VCaP (cell line): ENCODE data around the gene MLH1.

Experiments
- H3K27ac ChIP-seq: fragments of 450-650 bp; 2 replicates; pipeline ENCODE4 v1.5.1; 2017
- TF ChIP-seq, protein P1 (sequence below): fragments of 450-650 bp; conservative IDR thresholded peaks from 2 replicates; pipeline ENCODE4 v1.5.1; 2017; ENCODE audit warnings: mild to moderate bottlenecking, moderate library complexity

The MLH1 gene

DNA sequence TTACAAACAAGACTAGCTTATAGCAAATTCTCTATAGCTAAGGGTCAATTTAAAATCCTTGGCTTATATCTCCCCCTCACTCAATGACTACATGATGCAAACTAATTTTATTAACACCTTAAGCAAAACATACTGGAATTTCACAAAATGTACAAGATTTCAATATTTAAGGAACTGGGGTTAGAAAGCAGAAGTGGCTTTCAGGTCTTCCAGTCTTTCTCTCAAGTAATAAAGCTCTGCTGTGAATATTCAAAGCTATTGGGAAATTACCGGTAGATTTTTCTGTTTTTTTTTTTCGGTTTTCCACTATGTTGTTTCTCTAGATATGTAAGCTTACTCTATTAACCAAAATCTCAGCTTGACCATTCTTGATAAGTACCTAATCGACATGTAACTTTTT, 4.3 kb upstream of the MLH1 start:
- no peak overlapping the region for H3K27ac ChIP-seq

DNA sequence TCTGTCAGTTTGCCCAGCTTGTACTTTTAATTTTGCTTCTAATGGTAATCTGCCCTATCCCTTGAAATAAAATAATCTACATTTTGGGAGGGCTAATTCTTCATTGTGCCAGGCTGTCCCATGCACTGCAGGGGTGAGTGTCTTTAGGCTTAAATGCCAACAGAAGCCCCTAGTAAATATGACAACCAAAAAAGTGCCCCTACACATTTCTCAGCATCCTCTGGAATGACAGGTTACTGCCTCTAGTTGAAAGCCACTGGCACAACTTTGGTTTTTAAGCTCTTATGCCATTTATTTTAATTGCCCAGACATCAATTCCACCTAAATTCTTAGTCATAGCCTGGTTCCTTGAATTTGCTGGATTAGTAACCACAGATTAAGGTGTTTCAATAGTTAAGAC, 3.8 kb upstream of the MLH1 start:
- no peak overlapping the region for H3K27ac ChIP-seq
- TF ChIP-seq, protein P1, sequence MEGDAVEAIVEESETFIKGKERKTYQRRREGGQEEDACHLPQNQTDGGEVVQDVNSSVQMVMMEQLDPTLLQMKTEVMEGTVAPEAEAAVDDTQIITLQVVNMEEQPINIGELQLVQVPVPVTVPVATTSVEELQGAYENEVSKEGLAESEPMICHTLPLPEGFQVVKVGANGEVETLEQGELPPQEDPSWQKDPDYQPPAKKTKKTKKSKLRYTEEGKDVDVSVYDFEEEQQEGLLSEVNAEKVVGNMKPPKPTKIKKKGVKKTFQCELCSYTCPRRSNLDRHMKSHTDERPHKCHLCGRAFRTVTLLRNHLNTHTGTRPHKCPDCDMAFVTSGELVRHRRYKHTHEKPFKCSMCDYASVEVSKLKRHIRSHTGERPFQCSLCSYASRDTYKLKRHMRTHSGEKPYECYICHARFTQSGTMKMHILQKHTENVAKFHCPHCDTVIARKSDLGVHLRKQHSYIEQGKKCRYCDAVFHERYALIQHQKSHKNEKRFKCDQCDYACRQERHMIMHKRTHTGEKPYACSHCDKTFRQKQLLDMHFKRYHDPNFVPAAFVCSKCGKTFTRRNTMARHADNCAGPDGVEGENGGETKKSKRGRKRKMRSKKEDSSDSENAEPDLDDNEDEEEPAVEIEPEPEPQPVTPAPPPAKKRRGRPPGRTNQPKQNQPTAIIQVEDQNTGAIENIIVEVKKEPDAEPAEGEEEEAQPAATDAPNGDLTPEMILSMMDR: no peak

More for the DNA sequence above, 4.3 kb upstream of the MLH1 start:
- TF ChIP-seq, protein P1: no peak

DNA sequence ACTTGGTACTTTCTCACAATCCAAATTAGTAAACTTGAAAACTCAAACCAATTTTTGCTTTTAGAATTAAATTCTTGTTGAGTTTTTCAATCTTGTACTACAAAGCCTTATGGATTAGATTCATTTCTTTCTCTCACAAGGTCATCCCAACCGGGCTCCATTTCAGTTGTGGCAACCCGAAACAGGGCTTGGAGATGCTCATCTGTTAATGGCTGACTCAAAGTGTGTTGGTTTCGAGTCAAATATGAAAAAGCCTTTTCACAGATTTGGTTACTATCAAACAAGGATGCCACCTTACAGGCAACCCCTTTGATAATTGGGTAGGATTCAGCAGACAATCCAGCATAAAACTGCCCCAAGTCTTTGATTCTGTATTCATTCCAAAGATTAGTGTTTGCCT, 2.2 kb upstream of the MLH1 start:
- TF ChIP-seq, protein P1: no peak
- H3K27ac ChIP-seq: no peak overlapping the region

DNA sequence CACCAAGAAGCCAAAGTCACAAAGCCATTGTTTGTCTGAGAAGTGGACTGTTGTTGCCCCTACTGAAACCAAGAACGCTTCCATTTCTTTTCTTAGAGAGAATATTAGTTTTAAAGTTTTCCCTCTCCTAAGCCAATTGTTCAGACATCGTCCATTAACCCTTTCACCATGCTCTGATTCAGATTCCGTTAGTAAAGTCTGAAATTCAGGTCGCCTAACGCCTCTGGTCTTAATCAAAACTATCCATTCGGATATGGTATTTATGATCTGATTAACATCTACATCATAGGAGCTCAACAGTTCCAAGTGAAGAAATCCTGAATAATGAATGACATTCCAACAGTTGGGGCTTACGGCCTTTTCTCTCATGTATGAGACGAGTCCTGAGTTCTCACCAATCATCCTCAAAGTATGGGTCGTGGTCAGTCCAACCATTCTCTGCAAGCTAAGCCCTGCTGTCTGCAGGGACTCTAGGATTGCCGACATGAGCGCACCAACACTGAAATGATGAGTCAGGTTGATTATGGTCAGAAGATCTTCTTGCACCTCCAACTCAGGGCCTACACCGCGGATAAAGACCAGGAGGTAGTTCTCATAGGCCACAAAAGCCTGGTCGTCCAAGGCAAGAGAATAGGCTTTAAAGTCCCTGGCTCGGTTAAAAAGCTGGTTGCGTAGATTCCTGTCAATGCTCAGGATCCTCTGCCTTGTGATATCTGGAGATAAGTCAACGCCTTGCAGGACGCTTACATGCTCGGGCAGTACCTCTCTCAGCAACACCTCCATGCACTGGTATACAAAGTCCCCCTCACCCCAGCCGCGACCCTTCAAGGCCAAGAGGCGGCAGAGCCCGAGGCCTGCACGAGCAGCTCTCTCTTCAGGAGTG, 1.2 kb upstream of the MLH1 start:
- H3K27ac ChIP-seq: peak overlapping the region; percentile 92
- TF ChIP-seq, protein P1: no peak

DNA sequence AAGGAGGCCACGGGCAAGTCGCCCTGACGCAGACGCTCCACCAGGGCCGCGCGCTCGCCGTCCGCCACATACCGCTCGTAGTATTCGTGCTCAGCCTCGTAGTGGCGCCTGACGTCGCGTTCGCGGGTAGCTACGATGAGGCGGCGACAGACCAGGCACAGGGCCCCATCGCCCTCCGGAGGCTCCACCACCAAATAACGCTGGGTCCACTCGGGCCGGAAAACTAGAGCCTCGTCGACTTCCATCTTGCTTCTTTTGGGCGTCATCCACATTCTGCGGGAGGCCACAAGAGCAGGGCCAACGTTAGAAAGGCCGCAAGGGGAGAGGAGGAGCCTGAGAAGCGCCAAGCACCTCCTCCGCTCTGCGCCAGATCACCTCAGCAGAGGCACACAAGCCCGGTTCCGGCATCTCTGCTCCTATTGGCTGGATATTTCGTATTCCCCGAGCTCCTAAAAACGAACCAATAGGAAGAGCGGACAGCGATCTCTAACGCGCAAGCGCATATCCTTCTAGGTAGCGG, 452 bp upstream of the MLH1 start, which contains the start of gene EPM2AIP1:
TSS of gene EPM2AIP1 (minus strand) at position 326 of the 520 bp plus-strand sequence. CDS start at position 272, 54 bp downstream.
- peak within 1 kb of the TSS; percentile 92 for H3K27ac ChIP-seq
- TF ChIP-seq, protein P1: peak; percentile 38

DNA sequence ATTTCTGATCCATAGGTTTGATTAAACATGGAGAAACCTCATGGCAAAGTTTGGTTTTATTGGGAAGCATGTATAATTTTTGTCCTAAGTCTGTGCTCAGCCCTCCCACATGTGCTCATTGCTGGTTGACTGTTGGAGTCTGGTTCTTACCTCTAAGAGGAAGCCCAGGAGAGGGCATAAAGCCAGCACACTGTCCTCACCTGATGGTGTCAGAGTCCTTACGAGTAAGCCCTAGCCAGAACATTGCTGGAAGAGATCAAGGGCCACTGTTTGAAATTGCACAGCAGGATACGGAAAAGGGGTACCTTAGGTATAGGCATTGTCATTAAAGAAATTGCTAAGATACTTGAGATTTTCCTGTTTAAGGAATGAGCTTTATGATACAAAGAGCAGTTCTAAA, 21.3 kb downstream of the MLH1 start:
- TF ChIP-seq, protein P1: no peak
- no peak overlapping the region for H3K27ac ChIP-seq

DNA sequence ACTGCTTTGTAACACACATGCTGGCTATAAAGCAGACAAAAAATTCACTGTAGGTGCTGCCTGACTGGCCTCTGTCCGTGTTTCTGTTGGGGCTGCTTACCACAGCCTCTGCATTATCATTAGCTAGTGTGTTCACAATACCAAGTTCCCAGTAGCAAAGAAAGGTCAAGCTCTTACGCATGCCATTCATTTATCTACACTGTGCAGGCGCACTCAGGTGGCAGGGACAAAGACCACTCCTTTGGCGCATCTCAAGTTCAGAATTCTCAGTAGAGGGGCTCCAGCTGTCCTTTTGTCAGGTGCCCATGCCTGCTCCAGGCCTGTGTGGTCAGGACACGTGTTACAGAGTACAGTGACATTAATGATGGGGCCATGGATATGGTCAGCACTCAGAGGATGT, 22.3 kb downstream of the MLH1 start:
- no peak overlapping the region for H3K27ac ChIP-seq

More for the DNA sequence above, 22.3 kb downstream of the MLH1 start:
- TF ChIP-seq, protein P1: no peak
